Endothelial cell of umbilical vein (primary cell): ENCODE results near the gene MARK3. TPM values are rescaled to one million over a fixed set of nuclear protein-coding genes. Genes with fewer than 3 reads are reported as not detected.

Experiments used
- BruUV-seq: library from RNA; stranded (reverse); fragments of 400-500 nt; replicated peaks from 2 replicates; lab custom pipeline; 2021; lab: Mats Ljungman, UMichigan
- CTCF ChIA-PET: fragments of 300-600, 350-600 bp; sonication (Branson Sonifier 250); formaldehyde crosslinking; loops from one replicate; lab custom pipeline; 2021; ENCODE audit warnings: antibody characterized with exemption, inconsistent platforms; lab: Charles Lee
- POLR2A ChIA-PET: fragments of 300-600, 350-600 bp; sonication (Branson Sonifier 250); formaldehyde crosslinking; loops from one replicate; lab custom pipeline; 2021; ENCODE audit warnings: antibody characterized with exemption, inconsistent platforms; lab: Charles Lee
- DNase-seq: peaks from one replicate; pipeline ENCODE4 v3.0.0-alpha.2; 2011; ENCODE audit warnings: low read depth, low spot score
- FAIRE-seq: peaks from 2 replicates; lab custom pipeline; 2011; peaks lifted over from hg19 to GRCh38; lab: Jason Lieb, UNC
- H2AFZ ChIP-seq: 2 replicates; pipeline ENCODE4 v1.6.0; 2012; ENCODE audit warnings: low read depth, low read length, control low read depth, inconsistent platforms
- H3K27ac ChIP-seq: 2 replicates; pipeline ENCODE4 v1.5.1; 2011; ENCODE audit warnings: low read depth, mild to moderate bottlenecking, control low read depth, low read length, moderate library complexity; ENCODE audit not compliant: insufficient read depth
- H3K27me3 ChIP-seq, 2 experiments: 2 replicates each; pipeline versions ENCODE4 v1.6.0 to v1.6.1; 2011; ENCODE audit warnings: low read length in 2 of 2, mixed read lengths in 1 of 2; ENCODE audit not compliant: control insufficient read depth in 2 of 2, insufficient read depth in 2 of 2
- H3K36me3 ChIP-seq, 2 experiments: 2 replicates in 1 of 2; 3 replicates in 1 of 2; pipeline ENCODE4 v1.5.1; 2011; ENCODE audit warnings: low read length in 2 of 2, mild to moderate bottlenecking in 1 of 2, moderate library complexity in 1 of 2; ENCODE audit not compliant: control insufficient read depth in 2 of 2, insufficient read depth in 2 of 2; ENCODE audit errors: extremely low read depth in 1 of 2
- H3K4me1 ChIP-seq: 3 replicates; pipeline ENCODE4 v1.5.1; 2011; ENCODE audit warnings: mild to moderate bottlenecking, low read length; ENCODE audit not compliant: control insufficient read depth, insufficient read depth; ENCODE audit errors: extremely low read depth
- H3K4me2 ChIP-seq: 2 replicates; pipeline ENCODE4 v1.6.1; 2011; ENCODE audit warnings: low read length, control low read depth, mixed read lengths; ENCODE audit not compliant: insufficient read depth
- H3K4me3 ChIP-seq, 3 experiments: fragments of 200-600 bp in 1 of 3; sonication (generic), shearing (Covaris generic) in 1 of 3; replicated peaks in 1 of 3; 2 replicates each; pipeline ENCODE4 v1.5.1; 2011 to 2016; ENCODE audit warnings: control low read depth in 3 of 3, low read length in 3 of 3, mild to moderate bottlenecking in 2 of 3, inconsistent platforms in 1 of 3, low read depth in 1 of 3, moderate library complexity in 1 of 3; ENCODE audit not compliant: insufficient read depth in 1 of 3
- H3K79me2 ChIP-seq: 2 replicates; pipeline ENCODE4 v1.6.0; 2012; ENCODE audit warnings: low read length, inconsistent platforms; ENCODE audit not compliant: control insufficient read depth, insufficient read depth
- H3K9ac ChIP-seq: replicated peaks from 2 replicates; pipeline ENCODE3; 2011; ENCODE audit warnings: low read length, control low read depth; ENCODE audit not compliant: insufficient read depth; ENCODE audit errors: extremely low read depth
- H3K9me1 ChIP-seq: replicated peaks from 3 replicates; pipeline ENCODE4 v1.6.0; 2011; ENCODE audit warnings: mild to moderate bottlenecking, low read length; ENCODE audit not compliant: control insufficient read depth, insufficient read depth; ENCODE audit errors: extremely low read depth
- H3K9me3 ChIP-seq: replicated peaks from 2 replicates; pipeline ENCODE4 v1.5.1; 2012; ENCODE audit warnings: low read length, inconsistent platforms; ENCODE audit not compliant: control insufficient read depth, insufficient read depth
- H4K20me1 ChIP-seq: replicated peaks from 2 replicates; pipeline ENCODE3; 2011; ENCODE audit warnings: mild to moderate bottlenecking, low read length; ENCODE audit not compliant: control insufficient read depth, insufficient read depth; ENCODE audit errors: extremely low read depth
- EZH2 ChIP-seq: IDR thresholded peaks from 2 replicates; pipeline ENCODE4 v1.6.1; 2012; ENCODE audit warnings: borderline replicate concordance, low read depth, mild to moderate bottlenecking, moderate library complexity, low read length, inconsistent platforms; ENCODE audit not compliant: severe bottlenecking
- FOS ChIP-seq: IDR thresholded peaks from 2 replicates; pipeline ENCODE4 v1.6.1; 2011; ENCODE audit warnings: mild to moderate bottlenecking, low read length, moderate library complexity, borderline replicate concordance; ENCODE audit not compliant: insufficient read depth
- GATA2 ChIP-seq: IDR thresholded peaks from 2 replicates; pipeline ENCODE4 v1.7.0; 2011; ENCODE audit warnings: low read depth, mild to moderate bottlenecking, moderate library complexity, mixed read lengths, low read length; ENCODE audit not compliant: insufficient read length, insufficient read depth
- JUN ChIP-seq: IDR thresholded peaks from 2 replicates; pipeline ENCODE4 v1.6.1; 2011; ENCODE audit warnings: borderline replicate concordance, low read depth; ENCODE audit not compliant: insufficient read length, insufficient read depth
- MYC ChIP-seq: IDR thresholded peaks from one replicate; pipeline ENCODE4 v1.6.1; 2011; ENCODE audit warnings: mild to moderate bottlenecking, low read depth, low read length
- POLR2A ChIP-seq: IDR thresholded peaks from 2 replicates; pipeline ENCODE4 v1.6.1; 2012; ENCODE audit warnings: low read depth, mild to moderate bottlenecking, control low read depth, low read length
- POLR2AphosphoS5 ChIP-seq: IDR thresholded peaks from 2 replicates; pipeline ENCODE4 v1.6.1; 2012; ENCODE audit warnings: low read depth, mild to moderate bottlenecking, control low read depth, low read length, moderate library complexity; ENCODE audit not compliant: insufficient read depth
- dilution Hi-C: fragments of 300-500 bp; cut with MboI; formaldehyde crosslinking; loops from one replicate; pipeline ENCODE4 v1.15.0; 2019; ENCODE audit warnings: low sequenced_read_pairs; ENCODE audit not compliant: extremely low pct_ligation_motif_present
- intact Hi-C: fragments of 100-400 bp; cut with micrococcal nuclease; formaldehyde crosslinking; loops from one replicate; pipeline ENCODE4 v1.10.0; 2022
- polyA plus RNA-seq, 4 experiments: library from polyadenylated mRNA; depleted of rRNA in 3 of 4; stranded (reverse) in 3 of 4; unstranded in 1 of 4; fragments of >200 nt; gene quantifications; 2 replicates each; pipeline versions ENCODE4 v1.2.1 to v1.2.3, GENCODE V29; 2011 to 2012; ENCODE audit warnings: missing spikeins in 1 of 4
- total RNA-seq: library from RNA; stranded (reverse); gene quantifications from 2 replicates; pipeline ENCODE4 v1.2.3, GENCODE V29; 2021
- TF ChIP-seq, protein P1 (sequence below), 2 donors: IDR thresholded peaks; 1 replicate in 1 of 2; 2 replicates in 1 of 2; pipeline ENCODE4 v1.5.1; 2011; ENCODE audit warnings: low read length in 2 of 2, mild to moderate bottlenecking in 2 of 2, moderate library complexity in 2 of 2, control low read depth in 1 of 2, inconsistent platforms in 1 of 2, low read depth in 1 of 2; ENCODE audit not compliant: insufficient read depth in 1 of 2; ENCODE audit errors: extremely low read depth in 1 of 2
- TF ChIP-seq, protein P2 (sequence below): IDR thresholded peaks from 2 replicates; pipeline ENCODE4 v1.6.1; 2011; ENCODE audit not compliant: insufficient read depth, insufficient read length

MARK3 gene
- total and polyA plus RNA-seq, 2 donors (not counting 3 experiments of a cell fraction or from before 2014, with no cell fraction given), result 46.6 to 96.1 TPM

DNA sequence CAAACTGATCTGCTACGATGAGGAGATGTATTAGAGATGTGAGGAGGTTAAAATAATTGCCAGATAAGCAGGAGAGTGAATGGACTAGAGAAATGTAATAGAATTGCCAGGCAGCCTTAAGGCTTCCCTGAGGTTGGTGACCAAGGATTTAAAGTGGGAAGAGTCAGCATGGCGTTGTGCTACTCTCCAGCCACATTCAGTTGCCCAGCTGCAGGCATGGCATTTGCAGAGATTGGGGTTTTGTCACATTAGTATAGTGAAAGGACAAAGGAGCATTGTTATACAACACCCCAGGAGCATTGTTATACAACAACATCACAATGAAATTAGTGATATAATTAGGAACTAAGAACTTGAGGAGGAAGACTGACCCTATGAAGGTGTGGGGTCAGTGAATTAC, 31.7 kb downstream of the MARK3 start:
- no peak overlapping the region for H3K4me2 ChIP-seq
- ChIA-PET POLR2A (no interaction called here), CTCF (interaction anchor here (0.6 to 1.5 kb wide), 4 partner anchors 10 to 45 kb away, joined by 3 to 9 read pairs (median 4); no protein-coding TSS in a partner anchor)
- H3K9me3 ChIP-seq, result no peaks in the 10 kb centered on the region
- H4K20me1 ChIP-seq, result peaks cover 2% of the 10 kb centered on the region
- TF ChIP-seq, protein P1, sequence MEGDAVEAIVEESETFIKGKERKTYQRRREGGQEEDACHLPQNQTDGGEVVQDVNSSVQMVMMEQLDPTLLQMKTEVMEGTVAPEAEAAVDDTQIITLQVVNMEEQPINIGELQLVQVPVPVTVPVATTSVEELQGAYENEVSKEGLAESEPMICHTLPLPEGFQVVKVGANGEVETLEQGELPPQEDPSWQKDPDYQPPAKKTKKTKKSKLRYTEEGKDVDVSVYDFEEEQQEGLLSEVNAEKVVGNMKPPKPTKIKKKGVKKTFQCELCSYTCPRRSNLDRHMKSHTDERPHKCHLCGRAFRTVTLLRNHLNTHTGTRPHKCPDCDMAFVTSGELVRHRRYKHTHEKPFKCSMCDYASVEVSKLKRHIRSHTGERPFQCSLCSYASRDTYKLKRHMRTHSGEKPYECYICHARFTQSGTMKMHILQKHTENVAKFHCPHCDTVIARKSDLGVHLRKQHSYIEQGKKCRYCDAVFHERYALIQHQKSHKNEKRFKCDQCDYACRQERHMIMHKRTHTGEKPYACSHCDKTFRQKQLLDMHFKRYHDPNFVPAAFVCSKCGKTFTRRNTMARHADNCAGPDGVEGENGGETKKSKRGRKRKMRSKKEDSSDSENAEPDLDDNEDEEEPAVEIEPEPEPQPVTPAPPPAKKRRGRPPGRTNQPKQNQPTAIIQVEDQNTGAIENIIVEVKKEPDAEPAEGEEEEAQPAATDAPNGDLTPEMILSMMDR (IDR thresholded peaks at IDR 0.05; ENCODE audit: extremely low read depth in 1 of 2, insufficient read depth in 1 of 2, low read depth in 1 of 2, low read length in 2 of 2), result no peak
- no peak for TF ChIP-seq EZH2
- TF ChIP-seq POLR2AphosphoS5, result no peak
- TF ChIP-seq POLR2A, result no peak
- no peak for TF ChIP-seq FOS
- no peak for TF ChIP-seq GATA2
- TF ChIP-seq, protein P2, sequence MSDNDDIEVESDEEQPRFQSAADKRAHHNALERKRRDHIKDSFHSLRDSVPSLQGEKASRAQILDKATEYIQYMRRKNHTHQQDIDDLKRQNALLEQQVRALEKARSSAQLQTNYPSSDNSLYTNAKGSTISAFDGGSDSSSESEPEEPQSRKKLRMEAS, result no peak
- TF ChIP-seq MYC, result no peak
- TF ChIP-seq JUN, result no peak
- intact Hi-C loops (no loop called here), dilution Hi-C loops (no loop called here)
- FAIRE-seq (no peak), DNase-seq (no peak)
- BruUV-seq, result no TSS peak
- H3K9ac ChIP-seq, result no peak overlapping the region
- no peaks in the 10 kb centered on the region for H3K9me1 ChIP-seq
- H3K36me3 ChIP-seq, result peaks cover 0 to 3% of the 10 kb centered on the region in 2 experiments
- no peaks in the 10 kb centered on the region for H3K27me3 ChIP-seq
- no peak overlapping the region for H3K27ac ChIP-seq
- H3K79me2 ChIP-seq, result peaks cover 58% of the 10 kb centered on the region
- no peak overlapping the region for H2AFZ ChIP-seq
- H3K4me1 ChIP-seq, result peaks cover 5% of the 10 kb centered on the region
- H3K4me3 ChIP-seq, result no peak overlapping the region
